HG03460 (cell line): ENCODE measurements around the gene BMERB1.
"Not testable (repeated sequence)": the region's sequence is repeated elsewhere in the genome, so short reads cannot be mapped to it uniquely, and the experiment has no call there.

ENCODE experiments used
- ATAC-seq: cut with Tn5 transposase; IDR thresholded peaks from one replicate; pipeline ENCODE4 v1.9.1; 2021; ENCODE audit not compliant: unreplicated experiment

BMERB1 gene

DNA sequence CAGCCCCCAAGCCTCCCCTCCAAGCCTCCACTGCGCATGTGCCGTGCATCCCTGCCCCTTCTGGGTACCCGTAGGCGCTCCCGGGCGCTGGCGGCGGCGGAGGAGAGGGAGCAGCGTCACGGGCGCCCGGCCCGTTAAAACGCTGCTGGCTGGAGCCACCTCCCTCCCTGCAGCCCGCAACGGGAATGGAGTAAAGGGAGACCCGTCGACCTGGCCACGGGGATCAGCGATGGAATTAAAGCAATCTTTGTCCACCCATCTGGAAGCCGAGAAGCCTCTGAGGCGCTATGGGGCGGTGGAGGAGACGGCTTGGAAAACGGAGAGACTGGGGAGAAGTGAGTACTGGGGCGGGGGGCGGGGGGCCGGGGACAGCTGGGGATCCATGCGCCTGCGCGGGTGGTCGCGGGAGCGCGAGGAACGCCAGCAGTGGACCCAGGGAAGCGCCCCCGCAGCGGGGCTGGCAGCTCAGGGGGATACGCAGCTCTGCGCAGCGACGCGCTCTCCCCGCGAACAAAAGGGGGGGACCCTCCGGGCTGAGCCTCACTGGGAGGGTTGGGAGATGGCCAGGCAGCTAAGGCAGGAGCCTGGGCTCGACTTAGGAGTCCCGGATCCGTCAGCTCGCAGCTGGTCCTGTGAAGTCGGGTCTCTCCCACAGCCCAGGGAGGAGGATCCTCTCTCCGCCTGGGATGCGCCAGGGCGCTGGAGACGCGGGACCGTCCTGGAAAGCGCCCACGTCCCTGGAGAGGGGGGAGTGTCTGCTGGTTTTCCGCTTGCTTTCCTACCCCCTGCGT is at the start of gene BMERB1:
BMERB1 (plus strand) TSS at position 164 of the 791 bp plus-strand sequence; CDS start at position 230, 66 bp downstream.
- ATAC-seq: no peak

DNA sequence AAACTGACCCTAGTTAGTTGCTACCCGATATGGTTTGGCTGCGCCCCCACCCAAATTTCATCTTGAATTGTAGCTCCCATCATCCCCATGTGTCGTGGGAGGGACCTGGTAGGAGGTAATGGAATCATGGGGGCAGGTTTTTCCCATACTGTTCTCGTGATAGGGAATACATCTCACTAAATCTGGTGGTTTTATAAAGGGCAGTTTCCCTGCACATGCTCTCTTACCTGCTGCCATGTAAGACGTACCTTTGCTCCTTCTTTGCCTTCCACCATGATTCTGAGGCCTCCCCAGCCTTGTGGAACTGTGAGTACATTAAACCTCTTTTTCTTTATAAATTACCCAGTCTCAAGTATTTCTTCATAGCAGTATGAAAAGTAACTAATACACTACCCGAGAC is 46.3 kb upstream of the BMERB1 start:
- ATAC-seq: not testable (repeated sequence)

DNA sequence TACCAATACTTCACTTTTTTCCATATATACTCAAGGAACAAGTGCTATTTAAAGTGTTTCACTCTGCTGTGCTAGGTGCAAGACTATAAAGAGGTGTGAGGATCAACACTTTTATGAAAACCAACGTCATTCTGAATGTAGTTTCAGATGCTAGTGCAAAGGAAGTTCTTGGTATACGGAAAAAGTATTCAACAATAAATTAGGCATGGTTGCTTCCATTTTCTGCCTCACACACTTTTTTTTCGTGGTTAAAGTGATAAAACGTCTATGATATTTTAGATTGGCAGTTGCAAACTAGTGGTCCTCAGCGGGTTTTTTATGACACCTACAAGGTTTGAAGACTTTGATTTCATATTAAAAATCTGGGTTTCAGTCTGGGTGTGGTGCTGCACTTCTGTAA is 44.5 kb upstream of the BMERB1 start:
- ATAC-seq: not testable (repeated sequence)

DNA sequence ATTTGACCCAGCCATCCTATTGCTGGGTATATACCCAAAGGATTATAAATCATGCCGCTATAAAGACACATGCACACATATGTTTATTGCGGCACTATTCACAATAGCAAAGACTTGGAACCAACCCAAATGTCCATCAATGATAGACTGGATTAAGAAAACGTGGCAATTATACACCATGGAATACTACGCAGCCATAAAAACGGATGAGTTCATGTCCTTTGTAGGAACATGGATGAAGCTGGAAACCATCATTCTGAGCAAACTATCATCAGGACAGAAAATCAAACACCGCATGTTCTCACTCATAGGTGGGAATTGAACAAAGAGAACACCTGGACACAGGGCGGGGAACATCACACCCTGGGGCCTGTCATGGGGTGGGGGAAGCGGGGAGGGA is 41.4 kb upstream of the BMERB1 start:
- ATAC-seq: not testable (repeated sequence)

DNA sequence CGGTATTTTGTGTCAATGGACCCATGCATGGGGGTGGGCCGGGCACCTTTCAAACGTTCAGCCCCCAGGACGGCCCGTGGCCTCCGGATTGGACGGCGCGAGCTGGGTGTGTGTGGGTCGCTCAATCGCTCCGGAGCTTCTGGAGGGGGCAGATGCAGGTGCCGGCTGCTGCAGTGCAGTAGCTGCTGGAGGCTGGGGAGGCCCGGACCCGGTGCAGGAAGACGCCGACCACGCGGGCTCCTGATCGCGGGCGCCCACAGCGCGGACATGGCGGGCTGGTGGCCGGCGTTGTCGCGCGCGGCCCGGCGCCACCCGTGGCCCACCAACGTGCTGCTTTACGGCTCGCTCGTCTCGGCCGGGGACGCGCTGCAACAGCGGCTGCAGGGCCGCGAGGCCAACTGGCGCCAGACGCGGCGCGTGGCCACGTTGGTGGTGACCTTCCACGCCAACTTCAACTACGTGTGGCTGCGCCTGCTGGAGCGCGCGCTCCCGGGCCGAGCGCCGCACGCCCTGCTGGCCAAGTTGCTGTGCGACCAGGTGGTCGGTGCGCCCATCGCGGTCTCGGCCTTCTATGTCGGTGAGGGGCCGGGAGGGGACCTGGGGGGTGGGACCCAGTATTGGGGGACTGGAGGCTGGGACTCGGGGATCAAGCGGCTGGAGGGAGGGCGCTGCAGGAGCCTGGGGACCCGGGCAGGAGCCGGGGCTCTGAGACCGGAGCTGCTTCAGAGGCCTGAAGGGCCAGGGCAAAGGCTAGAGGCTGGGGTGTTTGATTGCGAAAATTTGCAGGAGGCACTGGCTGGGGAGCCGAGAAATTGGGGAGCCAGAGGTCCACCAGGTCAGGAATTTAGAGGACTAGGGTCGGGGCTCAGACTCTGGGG is 38.5 kb upstream of the BMERB1 start, which contains the start of gene MPV17L:
MPV17L (plus strand) TSS at position 124 of the 878 bp plus-strand sequence; CDS start at position 268, 144 bp downstream.
- not testable (repeated sequence) for ATAC-seq

DNA sequence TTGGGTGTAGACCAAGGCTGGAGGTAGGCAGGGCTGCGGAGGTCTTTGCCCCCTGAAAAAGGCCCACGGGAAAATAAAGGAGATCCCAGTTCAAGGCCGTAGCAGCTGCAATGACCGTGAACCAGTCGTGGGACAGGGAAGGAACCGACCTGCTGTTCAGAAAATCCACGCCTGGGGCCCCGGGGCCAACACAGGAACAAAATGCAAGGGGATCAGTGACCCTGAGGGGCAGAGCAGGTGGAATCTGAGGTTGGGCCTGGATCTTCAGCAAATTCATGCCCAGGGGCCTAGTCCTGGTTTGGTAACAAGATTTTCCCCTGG is 37.9 kb upstream of the BMERB1 start:
- ATAC-seq: not testable (repeated sequence)

DNA sequence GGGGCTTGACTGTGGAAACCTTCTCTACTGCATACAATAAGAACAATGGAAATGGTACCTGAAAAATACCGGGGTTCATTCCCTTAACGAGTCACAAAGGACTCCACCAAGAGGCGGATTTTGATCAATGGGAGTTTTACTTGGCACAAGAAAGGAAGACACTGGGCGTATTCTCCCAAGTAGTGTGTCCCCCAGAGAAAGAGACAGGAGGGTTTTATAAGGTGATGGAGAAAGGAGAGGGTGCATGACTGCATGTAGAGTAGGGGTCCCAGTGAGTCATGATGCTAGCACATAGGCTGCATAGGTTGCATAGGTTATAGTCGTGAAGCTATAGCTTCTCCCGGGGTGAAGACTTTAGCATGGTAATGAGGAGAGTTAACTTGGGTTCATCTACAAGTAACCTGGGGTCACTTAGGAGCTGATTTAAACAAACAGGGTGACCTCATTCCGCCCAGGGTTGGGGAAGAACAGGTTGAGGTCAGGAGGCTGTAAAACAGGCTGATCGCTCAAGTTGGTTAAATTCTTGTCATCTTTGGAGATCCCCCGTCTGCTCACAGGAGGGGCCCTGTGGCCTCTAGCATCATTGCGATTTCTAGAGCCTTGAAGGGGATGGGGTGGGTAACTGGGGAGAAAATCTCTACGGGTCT is 37.3 kb upstream of the BMERB1 start:
- ATAC-seq: no peak

DNA sequence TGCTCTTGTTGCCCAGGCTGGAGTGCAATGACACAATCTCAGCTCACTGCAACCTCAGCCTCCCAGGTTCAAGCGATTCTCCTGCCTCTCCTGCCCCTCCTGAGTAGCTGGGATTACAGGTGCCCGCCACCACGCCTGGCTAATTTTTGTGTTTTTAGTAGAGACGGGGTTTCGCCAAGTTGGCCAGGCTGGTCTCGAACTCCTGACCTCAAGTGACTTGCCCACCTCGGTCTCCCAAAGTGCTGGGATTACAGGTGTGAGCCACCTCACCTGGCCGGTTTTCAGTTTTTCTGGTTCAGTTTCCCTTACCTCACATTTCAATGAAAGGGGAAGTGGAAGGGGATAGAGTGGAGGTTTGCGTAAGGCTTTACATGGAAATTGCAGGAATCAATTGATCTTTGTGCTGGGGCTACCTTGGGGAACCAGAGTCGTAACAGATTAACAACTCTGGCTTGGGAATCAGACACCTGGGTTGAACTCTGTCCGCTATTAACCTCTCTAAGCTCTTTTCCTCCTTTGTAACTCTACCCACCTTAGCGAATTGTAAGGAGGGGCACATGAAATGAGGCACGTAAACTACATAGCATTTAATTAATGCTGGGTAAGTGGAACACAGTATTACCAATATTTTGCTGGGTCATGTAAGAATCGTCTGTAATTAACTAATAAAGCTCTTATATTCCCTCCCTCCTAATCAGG is 35.6 kb upstream of the BMERB1 start:
- ATAC-seq: no peak

DNA sequence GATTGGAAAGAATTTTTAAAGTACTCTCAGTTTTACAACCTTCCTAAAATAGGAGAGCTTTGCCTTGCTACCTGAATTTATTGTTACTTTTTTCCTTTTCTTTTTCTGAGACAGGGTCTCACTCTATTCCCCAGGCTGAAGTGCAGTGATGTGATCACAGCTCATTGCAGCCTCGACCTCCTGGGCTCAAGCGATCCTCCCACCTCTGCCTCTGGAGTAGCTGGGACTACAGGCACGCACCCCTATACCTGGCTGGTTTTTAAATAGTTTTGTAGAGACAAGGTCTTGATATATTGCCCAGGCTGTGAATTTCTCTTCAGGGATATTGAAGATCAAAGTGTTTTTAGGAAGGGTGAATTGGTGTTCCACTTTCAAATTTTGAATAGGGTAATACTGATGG is 35.1 kb upstream of the BMERB1 start:
- no peak for ATAC-seq

DNA sequence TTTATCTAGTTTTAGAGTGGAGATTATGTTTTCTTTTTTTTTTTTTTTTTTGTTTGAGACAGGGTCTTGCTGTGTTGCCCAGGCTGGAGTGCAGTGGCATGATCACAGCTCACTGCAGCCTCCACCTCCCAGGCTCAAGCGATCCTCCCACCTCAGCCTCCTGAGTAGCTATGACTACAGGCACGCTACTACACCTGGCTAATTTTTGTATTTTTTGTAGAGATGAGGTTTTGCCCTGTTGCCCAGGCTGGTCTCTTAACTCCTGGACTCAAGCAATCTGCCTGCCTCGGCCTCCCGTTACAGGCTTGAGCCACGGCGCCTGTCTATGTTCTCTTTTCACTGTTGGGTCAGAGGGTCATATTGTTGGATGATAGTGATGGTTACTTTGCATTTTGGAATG is 34.1 kb upstream of the BMERB1 start:
- not testable (repeated sequence) for ATAC-seq

DNA sequence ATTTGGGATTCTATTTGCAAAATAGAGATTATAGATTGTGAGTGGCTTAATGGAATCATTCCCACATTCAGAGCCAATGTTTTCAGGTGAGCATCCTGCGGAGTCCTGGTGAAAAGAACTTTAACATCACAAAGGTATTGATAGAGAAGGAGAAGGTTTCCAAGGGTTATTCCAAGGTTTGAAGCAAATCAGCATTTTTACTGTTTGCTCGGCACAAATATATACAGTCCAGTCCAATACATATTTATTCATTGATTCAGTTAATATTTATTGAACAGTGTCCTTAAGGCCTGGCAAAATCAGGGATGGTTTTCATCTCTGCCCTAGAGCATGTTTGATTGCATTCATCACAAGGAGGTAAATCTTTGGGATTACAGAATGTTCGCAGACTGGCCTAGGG is 32.4 kb upstream of the BMERB1 start:
- no peak for ATAC-seq

DNA sequence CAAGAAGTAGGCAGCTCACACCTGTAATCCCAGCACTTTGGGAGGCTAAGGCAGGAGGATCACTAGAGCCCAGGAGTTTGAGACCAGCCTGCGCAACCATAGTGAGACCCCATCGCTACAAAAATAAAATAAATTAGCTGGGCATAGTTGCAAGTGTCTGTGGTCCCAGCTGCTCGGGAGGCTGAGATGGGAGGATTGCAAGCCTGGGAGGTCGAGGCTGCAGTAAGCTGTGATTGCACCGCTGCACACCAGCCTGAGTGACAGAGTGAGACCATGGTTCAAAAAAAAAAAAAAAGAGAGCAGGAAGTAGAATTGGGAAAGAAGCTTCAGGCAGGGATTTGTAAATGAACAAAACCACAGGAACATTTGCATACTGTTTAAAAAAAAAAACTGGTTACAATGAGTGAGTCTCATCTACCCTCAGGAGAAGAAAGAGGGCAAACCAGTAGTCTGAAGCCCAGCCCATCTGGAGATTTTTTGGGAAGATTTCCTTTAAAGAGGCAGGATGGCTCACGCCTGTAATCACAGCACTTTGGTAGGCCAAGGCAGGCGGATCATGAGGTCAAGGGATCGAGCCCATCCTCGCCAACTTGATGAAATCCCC is 30.9 kb upstream of the BMERB1 start:
- no peak for ATAC-seq

DNA sequence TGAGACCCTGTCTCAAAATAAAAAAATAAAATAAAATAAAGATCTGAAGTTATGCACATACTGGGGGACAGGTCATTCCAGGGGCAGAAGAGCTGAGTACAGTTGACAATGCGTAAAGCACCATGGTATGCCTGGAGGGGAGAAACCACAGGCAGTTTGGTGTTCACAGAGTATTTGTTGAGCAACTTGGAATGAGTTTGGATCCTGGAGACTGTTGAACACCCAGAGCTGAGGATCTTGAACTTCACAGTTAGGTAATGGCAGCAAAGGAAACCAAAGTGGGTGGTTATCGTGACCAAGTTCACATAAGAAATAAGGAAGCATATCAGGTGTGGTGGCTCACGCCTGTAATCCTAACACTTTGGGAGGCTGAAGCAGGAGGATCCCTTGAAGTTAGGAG is 30.3 kb upstream of the BMERB1 start:
- ATAC-seq: not testable (repeated sequence)

DNA sequence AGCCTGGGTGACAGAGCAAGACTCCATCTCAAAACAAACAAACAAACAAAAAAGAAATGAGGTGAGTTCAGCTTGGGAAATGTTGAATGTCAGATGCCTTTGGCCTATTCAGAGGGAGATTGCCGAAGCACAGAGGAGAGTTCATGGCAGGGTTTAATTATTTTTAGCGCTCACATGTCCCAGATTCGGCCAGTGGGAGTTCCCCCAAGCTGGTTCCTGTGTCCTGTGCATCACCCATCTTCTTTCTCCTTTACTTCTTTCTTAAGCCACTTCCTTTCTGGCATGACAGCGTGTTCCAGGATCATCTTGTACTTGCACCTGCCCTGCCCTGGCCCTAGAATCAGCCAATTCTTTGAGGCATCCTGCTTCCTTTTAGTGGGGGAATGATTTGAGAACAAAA is 29.6 kb upstream of the BMERB1 start:
- no peak for ATAC-seq

DNA sequence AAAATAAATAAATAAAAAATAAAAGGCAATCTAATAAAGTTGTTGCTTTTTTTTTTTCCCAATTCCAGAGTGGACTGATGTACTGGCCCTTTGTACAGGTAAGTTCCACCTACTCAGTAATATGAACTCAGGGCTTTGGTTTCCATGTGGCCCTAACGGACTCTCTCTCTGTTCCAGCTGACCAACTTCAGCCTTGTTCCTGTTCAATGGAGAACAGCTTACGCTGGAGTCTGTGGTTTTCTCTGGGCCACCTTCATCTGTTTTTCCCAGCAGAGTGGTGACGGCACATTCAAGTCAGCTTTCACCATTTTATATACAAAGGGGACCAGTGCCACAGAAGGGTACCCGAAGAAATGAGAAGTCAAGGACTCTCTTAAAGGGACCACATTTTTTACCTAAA is 26.6 kb upstream of the BMERB1 start:
- ATAC-seq: not testable (repeated sequence)

DNA sequence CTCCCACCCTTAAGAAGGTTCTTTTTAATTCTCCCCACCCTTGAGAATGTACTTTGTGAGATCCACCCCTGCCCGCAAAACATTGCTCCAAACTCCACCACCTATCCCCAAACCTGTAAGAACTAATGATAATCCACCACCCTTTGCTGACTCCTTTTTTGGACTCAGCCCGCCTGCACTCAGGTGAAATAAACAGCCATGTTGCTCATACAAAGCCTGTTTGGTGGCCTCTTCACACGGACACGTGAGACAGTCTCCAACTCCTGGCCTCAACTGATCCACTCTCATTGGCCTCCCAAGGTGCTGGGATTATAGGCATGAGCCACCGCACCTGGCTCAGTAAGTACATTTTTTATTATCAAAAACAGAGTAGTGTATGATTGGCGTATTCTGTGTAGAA is 24.9 kb upstream of the BMERB1 start:
- ATAC-seq: not testable (repeated sequence)

DNA sequence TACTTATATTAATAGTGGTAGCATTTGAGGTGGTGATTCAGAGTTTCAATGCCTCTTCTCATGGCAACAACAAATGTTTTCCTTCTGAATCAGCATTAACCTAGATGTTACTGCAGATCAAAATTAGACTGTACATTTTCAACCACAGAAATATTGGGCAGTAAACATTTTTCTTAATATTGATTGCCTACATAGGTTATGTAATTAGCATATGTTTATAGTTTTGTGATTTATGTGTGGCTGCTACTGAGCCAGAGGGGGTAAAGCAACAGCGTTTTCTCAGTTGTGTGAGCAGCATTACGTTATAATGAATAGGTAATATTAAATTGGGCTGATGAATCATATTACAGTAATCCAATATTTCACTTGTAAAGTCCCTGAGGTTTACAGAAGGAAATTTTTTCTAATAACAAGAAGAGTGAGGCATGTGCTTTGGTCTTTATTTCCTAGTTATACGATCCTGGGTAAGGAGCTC is 18.8 kb upstream of the BMERB1 start:
- ATAC-seq: no peak

DNA sequence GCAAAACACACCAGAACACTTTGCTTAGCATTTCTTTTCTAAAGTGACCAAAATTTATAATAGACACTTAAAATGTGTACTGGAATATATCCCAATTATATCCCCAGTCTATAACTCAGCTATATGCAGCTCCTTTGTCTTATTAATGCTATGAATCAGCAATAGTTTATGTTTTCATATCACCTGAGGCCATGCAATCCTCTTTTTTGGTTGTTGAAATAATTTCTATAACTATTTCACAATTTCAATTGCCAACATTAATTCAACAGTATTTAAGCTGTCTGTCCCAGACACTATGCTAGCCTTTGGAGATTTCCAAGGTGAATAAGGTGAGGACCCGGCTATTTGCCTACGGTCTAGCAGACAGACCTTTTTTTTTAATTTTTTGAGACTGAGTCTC is 17.2 kb upstream of the BMERB1 start:
- no peak for ATAC-seq

DNA sequence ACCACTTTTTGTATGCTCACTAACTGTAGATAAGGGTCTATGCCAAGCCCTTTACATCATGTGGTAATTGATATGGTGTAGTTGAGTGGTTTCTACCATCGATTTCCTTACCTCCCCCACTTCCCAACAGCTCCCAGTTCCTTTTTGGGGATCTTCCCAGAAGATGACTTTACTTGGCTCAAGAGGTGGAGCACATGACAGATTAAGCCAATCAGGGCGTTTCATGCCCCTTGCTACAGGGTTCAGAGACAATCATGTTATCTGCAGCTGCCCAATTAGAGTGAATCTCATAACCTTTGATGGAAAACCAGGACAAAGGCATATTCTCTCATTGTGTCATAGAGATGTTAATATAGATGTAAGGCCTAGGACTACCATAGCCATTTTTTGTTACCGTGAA is 16.2 kb upstream of the BMERB1 start:
- ATAC-seq: no peak

DNA sequence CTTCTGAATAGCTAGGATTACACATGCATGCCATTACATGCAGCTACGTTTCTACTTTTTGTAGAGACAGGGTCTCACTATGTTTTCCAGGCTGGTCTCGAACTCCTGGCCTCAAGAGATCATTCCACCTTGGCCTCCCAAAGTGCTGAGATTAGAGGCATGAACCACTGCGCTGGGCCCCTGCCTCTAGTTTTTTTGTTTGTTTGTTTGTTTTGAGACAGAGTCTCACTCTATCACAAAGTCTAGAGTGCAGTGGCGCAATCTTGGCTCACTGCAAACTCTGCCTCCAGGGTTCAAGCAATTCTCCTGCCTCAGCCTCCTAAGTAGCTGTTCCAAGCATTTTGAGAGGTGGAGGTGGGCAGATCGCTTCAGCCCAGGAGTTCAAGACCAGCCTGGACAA is 12.7 kb upstream of the BMERB1 start:
- ATAC-seq: not testable (repeated sequence)
